ENCODE results near the gene AKAP11. TPM values are rescaled to one million over a fixed set of nuclear protein-coding genes. Genes with fewer than 3 reads are reported as not detected.

AKAP11 gene
- total and polyA plus RNA-seq, 2 of the 13 experiments (the other 11 are each of a cell fraction or from before 2014, with no cell fraction given), result 7.2 to 9.8 TPM

GRCh38 chr13:42355491-42356183, 83.7 kb downstream of the AKAP11 start (continued):
- no peak for TF ChIP-seq ARID2 (CRISPR knock-in tag; IDR thresholded peaks at IDR 0.05; ENCODE audit: borderline replicate concordance)

GRCh38 chr13:42356184-42356575, 84.2 kb downstream of the AKAP11 start:
- Histone ChIP-seq H2AFZ (ENCODE audit: low read length) (no peak overlapping the region), H3K27ac (ENCODE audit: extremely low read length, insufficient read depth, low read length) (no peak overlapping the region), H3K4me3 (replicated peaks in 1 of 3; ENCODE audit: insufficient read depth in 1 of 3, low read depth in 2 of 3, low read length in 3 of 3) (no peak overlapping the region), H3K9ac (ENCODE audit: insufficient read depth, low read depth, low read length) (no peak overlapping the region), H3K27me3 (ENCODE audit: control insufficient read depth in 1 of 2, insufficient read depth in 2 of 2, low read length in 2 of 2) (no peaks in the 10 kb centered on the region), H4K20me1 (ENCODE audit: insufficient read depth, low read length) (no peaks in the 10 kb centered on the region), H3K9me3 (ENCODE audit: low read length) (no peaks in the 10 kb centered on the region), H3K79me2 (ENCODE audit: insufficient read depth, low read length) (no peaks in the 10 kb centered on the region), H3K36me3 (replicated peaks in 1 of 2; ENCODE audit: control insufficient read depth in 1 of 2, insufficient read depth in 2 of 2, low read length in 2 of 2) (no peaks in the 10 kb centered on the region), H3K4me1 (ENCODE audit: insufficient read depth, low read length) (no peaks in the 10 kb centered on the region), H3K4me2 (ENCODE audit: low read depth, low read length) (no peak overlapping the region)
- ChIA-PET CTCF (ENCODE audit: low intra/inter-chr PET ratio, low total read pairs) (no interaction called here), POLR2A (no interaction called here)
- no TSS peak for BruUV-seq (replicated peaks)
- no peak for TF ChIP-seq NFKBIZ (CRISPR knock-in tag; IDR thresholded peaks at IDR 0.05)
- TF ChIP-seq, protein P1, sequence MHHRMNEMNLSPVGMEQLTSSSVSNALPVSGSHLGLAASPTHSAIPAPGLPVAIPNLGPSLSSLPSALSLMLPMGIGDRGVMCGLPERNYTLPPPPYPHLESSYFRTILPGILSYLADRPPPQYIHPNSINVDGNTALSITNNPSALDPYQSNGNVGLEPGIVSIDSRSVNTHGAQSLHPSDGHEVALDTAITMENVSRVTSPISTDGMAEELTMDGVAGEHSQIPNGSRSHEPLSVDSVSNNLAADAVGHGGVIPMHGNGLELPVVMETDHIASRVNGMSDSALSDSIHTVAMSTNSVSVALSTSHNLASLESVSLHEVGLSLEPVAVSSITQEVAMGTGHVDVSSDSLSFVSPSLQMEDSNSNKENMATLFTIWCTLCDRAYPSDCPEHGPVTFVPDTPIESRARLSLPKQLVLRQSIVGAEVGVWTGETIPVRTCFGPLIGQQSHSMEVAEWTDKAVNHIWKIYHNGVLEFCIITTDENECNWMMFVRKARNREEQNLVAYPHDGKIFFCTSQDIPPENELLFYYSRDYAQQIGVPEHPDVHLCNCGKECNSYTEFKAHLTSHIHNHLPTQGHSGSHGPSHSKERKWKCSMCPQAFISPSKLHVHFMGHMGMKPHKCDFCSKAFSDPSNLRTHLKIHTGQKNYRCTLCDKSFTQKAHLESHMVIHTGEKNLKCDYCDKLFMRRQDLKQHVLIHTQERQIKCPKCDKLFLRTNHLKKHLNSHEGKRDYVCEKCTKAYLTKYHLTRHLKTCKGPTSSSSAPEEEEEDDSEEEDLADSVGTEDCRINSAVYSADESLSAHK (CRISPR knock-in tag; IDR thresholded peaks at IDR 0.05; ENCODE audit: borderline replicate concordance), result no peak
- no peak for ATAC-seq
- in situ Hi-C loops (cut with HindIII; ENCODE audit: extremely low pct_ligation_motif_present, low pct_unique_long_range_greater_than_20kb), result no loop called here
- intact Hi-C loops (cut with micrococcal nuclease; ENCODE audit: unreplicated experiment), result no loop called here
- no peak for DNase-seq (ENCODE audit: low spot score)
- 3% methylated on average over 5 of the region's 5 CpGs for WGBS (ENCODE audit: low lambda C conversion rate)
- no peak for FAIRE-seq
